HG03025 (cell line): Measurements from ENCODE around the gene TXNRD3.
A peak's percentile ranks its signal among the peaks of the same experiment; 100 is the strongest.

Experiments used
- ATAC-seq: cut with Tn5 transposase; IDR thresholded peaks from one replicate; pipeline ENCODE4 v1.9.1; 2021; ENCODE audit warnings: mild to moderate bottlenecking, moderate library complexity; ENCODE audit not compliant: unreplicated experiment, low FRiP score

TXNRD3 gene

DNA sequence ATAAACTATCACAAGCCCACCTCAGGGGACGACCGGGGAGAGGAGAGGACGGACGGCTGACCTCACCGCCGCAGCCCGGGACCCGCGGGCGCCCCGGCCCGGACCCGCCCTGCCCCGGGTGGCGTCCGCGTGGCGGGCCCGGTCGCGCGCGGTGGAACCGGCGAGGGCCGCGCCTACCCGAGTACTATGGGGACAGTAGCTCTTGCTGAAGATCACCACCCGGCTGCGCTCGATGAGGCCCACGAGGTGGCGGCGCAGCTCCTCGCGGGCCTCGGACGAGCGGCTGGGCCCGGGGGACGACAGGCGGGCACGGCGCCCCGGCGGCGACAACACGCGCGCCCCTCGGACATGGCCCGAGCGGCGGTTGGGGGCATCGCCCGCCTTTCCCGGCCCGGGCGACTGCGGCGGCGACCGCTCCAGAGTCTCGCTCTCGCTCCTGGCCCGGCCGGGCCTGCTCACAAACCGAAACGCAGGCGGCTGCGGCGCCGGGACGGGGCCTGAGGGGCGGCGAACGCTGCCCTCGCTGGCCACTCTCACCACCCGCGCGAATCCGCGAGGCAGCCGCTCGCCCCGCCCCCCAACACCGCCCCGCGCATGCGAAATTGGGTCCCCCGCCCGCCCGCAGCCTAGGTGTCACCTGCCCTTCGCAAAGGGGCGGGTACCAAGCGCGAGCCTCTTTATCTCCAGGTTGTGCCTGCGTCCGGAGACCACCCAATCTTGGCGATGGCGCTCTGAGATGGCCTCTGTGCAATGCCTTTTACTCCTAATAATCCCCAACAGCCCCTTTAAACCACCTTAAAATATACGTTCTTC is at the start of gene TXNRD3:
TSS of gene TXNRD3 (minus strand) at position 554 of the 813 bp plus-strand sequence.
- ATAC-seq, result no peak

GRCh38 chr3:126703512-126704493 is 48.9 kb upstream of the TXNRD3 start, which contains the start of gene CHCHD6:
Gene CHCHD6, plus strand, starts transcription at chr3:126704240. Its CDS starts 73 bp downstream, at chr3:126704313.
- ATAC-seq, result peak; percentile 91

DNA sequence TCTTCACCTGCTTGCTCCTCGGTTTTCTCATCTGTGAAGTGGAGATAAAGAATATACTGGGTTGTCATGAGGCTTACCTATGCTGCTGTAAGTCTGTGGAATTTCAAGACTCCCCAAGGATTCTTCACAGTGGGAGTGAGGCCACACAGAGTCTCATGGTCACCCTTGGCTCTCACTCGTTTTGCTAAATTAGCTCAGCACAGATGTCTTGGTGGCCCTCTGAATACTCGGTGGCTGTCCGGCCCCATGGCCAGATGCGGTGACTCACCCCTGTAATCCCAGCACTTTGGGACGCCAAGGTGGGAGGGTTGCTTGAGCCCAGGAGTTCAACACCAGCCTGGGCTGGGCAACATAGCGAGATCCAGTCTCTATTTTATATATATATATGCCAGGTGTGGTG is 44.1 kb upstream of the TXNRD3 start:
- no peak for ATAC-seq

DNA sequence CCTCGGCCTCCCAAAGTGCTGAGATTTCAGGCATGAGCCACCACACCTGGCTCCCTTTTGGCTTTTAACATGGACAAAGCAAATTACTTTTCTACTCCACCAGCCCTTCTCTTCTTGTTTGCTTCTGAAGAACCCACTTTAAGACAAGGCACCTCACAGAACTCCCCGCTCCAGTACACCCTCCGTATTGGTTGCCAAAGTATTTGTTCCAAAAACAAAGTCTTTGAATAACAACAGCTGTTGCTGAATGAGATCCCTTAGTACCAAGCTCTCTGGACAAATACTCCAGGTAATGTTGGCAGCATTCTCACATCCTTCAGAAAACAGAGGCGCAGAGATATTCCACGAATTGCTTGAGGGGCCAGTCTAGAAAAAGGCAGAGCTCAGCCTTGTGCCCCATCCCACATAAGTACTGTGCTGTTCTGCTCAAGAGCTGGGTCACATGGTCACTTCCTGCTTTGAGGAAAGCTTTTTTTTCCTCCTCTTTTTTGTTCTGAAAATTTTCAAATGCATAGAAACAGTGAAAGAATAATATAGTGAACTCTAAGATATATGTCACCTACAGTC is 41.9 kb upstream of the TXNRD3 start:
- no peak for ATAC-seq

- ATAC-seq, result no peak
These were observed 39.0 kb upstream of the TXNRD3 start for GRCh38 chr3:126693921-126694320.

- ATAC-seq, result no peak
These were observed 37.9 kb upstream of the TXNRD3 start for GRCh38 chr3:126692858-126693257.

DNA sequence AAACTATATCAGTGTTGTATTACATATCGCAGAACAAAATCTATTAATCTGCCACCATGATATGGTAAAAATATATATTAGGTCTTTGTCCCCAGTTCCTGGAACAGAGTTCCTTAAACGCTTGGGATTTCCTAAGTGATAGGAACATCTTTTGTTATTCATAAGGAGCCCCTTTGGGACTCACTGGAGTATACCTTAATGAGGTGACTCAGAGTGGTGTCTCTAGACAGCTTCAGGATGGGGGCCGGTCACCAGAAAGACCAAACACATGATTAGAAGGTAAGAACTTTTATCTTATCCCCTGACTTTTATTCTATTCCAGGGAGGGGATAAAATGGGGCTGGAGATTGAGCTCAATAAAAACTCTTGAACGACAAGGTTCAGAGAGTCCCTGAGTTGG is 36.8 kb upstream of the TXNRD3 start:
- ATAC-seq, result no peak

- no peak for ATAC-seq
These were observed 30.6 kb upstream of the TXNRD3 start for GRCh38 chr3:126685493-126685892.

- no peak for ATAC-seq
These were observed 30.1 kb upstream of the TXNRD3 start for GRCh38 chr3:126685021-126685420.

GRCh38 chr3:126684218-126684751 is 29.4 kb upstream of the TXNRD3 start:
- ATAC-seq, result no peak

DNA sequence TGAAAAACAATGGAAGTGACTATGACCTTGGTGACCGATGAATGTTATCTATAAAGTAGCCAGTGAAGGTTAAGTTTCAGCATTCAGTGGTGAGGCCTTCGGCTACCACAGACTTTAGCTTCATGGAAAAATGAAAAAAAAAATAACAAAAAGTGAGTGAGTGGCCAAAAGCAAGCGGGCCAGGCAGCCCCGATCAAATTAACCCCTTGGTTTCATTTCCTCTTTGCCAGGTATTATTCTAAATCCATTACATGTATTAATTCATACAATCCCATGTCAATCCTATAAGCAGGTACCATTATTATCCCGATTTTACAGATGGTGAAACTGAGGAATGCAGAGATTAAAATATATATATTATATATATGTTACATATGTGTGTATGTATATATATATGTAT is 28.1 kb upstream of the TXNRD3 start:
- no peak for ATAC-seq

GRCh38 chr3:126682009-126682408 is 27.1 kb upstream of the TXNRD3 start:
- ATAC-seq, result no peak

DNA sequence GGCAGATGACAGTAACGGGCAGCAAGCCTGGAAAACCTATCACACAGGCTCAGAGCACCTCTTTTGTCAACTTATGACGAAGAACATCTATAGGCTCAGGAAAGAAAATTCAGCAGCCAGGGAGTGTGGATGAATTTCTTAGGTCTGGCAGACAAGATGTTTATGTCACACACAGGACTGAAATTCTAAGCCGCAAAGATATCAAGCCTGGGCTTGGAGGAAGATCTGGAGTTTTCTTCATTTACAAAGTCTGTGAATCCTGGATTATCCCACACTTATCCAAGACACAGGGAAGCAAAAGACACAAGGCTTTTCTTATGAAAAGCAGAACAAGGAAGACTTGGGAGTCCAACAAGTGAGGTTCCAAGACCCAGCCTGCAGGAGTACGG is 25.7 kb upstream of the TXNRD3 start:
- no peak for ATAC-seq

DNA sequence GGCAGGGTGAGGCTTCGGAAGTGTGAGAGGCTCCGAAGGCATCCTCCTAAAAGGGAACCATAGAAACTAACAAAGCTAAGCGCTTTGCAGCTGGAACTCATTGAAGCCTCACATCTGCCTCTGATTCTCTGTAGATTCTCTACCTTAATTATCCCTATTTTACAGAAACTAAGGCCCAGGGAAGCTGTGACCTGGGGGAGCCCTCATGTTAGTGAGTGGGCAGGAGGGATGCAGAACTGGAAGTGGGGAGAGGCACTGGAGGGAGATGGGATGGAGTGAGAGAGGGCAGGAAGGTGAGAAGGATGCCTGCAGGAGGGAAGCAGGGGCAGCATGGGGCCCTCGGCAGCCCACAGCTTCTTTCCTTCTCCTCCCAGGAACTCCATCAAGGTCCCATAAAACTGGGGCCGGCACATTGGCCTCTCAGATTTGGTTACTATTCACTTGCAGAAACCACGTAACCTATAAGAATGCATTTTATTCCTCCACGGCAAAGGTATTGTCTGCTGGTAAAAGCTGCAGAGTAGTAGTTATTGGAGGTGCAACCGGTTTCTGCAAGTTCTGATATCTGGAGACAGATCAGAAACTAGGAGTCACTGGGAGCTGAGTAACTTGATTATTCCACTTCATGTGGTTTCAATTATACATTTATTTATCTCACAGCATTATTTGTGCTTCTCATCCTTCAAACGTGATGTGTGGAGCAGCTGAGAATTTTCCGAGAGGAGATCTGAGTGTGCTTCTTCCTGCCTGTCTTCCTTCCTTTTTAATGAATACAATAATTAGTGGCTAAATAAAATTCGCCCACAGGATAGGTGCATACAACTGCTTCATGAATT is 25.1 kb upstream of the TXNRD3 start:
- no peak for ATAC-seq

DNA sequence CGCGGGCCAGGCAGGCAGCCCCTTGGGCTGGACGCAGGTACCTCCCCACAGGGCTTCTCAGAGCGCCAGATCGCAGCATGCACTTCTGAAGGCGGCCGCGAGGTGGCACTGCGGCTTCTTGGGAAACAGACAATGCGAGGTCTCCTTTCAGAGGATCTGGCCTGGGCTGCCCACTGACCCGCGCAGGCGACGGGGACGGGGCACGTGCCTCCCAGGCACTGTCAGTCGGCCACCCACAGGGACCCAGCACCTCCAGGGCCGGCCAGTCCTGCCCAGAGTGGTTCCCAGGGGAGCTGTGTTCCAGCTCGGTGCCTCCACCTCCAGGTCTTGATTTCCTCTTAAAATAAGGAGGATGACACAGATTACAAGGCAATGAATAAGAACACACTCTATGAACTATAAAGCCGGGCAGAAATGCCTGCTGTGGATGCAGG is 24.4 kb upstream of the TXNRD3 start:
- peak; percentile 41 for ATAC-seq

GRCh38 chr3:126678693-126679317 is 23.9 kb upstream of the TXNRD3 start:
- peak; percentile 57 for ATAC-seq

DNA sequence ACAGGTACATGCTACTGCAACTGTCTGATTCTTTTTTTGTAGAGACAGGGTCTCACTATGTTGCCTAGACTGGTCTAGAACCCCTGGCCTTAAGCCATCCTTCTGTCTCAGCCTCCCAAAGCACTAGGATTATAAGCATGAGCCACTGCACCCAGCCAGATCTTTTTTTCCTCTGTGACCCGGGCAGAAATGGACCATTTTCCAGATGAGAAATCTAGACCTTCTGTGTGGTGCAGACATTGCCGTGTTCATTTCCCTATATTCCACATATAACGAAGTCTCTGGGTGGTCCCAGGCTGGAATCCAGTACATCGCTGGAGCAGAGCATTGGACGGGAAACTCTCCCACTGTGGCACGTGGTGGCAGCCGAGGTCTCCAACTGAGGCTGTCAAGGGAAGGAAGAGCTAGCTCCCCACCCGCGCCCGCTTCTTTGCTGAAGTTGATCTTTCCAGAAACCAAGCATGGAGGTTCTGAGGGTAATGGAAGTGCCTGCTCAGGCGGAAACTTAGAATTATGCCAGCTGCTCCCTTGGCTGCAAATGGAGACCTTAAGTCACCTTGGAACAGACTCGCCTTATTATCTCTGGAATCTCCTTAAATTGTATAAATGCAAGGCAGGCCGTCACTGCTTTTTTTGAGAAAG is 23.1 kb upstream of the TXNRD3 start:
- no peak for ATAC-seq

DNA sequence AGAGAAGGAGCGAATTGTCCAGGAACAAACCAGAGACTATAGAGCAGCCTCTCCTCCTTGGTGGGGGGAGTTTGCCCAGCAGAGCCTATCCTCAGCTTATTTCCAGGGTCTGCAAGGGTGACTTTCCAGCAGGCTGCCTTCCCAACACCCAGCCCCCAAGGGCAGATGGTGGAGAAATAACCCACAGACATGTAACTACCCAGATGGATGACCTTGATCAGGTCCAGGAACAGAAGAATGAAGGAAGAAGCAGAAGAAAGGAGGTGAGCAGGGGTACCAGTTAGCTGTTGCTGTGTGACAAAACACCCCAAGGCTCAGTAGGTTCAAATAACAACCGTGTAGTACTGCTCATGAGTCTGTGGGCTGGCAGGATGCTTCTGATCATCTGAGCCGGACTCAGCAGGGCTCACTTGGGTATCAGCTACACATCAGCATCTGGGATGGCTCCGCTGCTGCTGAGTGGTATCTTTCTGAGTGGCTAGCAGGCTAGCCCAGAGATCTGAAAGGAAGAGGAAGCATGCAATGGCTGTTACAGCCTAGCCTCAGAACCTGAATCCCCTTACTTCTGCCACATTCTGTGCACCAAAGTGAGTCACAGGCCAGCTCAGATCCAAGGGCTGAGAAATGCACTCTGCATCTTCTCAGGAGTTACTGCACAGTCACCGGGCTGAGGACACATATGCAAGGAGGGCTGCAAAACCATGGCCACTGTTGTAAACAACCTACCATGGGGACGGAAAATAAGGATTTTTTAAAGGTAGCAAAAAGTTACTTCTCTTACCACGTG is 22.2 kb upstream of the TXNRD3 start:
- ATAC-seq, result no peak
